Ovary (tissue), 3 donors: ENCODE measurements around the gene IGFBPL1.

Experiments
- CTCF ChIP-seq, 3 donors: fragments of 450-650 bp in 2 of 3; fragments of 200-600 bp in 1 of 3; IDR thresholded peaks; one replicate each; pipeline versions ENCODE4 v1.5.1 to v1.8.0; 2016 to 2022; ENCODE audit warnings: antibody characterized with exemption in 3 of 3, mild to moderate bottlenecking in 1 of 3
- EP300 ChIP-seq: sonication (generic); formaldehyde crosslinking; IDR thresholded peaks from one replicate; pipeline ENCODE4 v1.6.1; 2017; ENCODE audit warnings: antibody characterized with exemption
- POLR2A ChIP-seq: fragments of 450-650 bp; IDR thresholded peaks from one replicate; pipeline ENCODE4 v1.6.1; 2017; ENCODE audit warnings: antibody characterized with exemption, mild to moderate bottlenecking, moderate library complexity
- donor health status: DM: no; HTN: no; CAD: no.

- no peak for TF ChIP-seq EP300
- TF ChIP-seq CTCF (IDR thresholded peaks at IDR 0.05): no peak
- TF ChIP-seq POLR2A: no peak
These were observed 48.1 kb downstream of the IGFBPL1 start for GRCh38 chr9:38376021-38376670.
